Uterus (tissue), 4 donors: ENCODE measurements around the gene DDX25. TPM values are rescaled to one million over a fixed set of nuclear protein-coding genes. Genes with fewer than 3 reads are reported as not detected.

Experiments
- DNase-seq, 2 donors: peaks; one replicate each; pipeline ENCODE4 v3.0.0-alpha.2; 2019 to 2020
- H3K27ac ChIP-seq, 2 donors: fragments of 200-600 bp; sonication (generic); 1 replicate in 1 of 2; 2 replicates in 1 of 2; pipeline ENCODE4 v1.5.1; 2016 to 2018
- H3K27me3 ChIP-seq, 2 donors: fragments of 200-600 bp; sonication (generic); one replicate each; pipeline ENCODE4 v1.5.1; 2018 to 2019; ENCODE audit warnings: control low read depth in 1 of 2
- H3K36me3 ChIP-seq, 2 donors: fragments of 200-600 bp; sonication (generic); one replicate each; pipeline ENCODE4 v1.5.1; 2019; ENCODE audit warnings: control low read depth in 1 of 2
- H3K4me1 ChIP-seq, 2 donors: fragments of 200-600 bp; sonication (generic); one replicate each; pipeline ENCODE4 v1.5.1; 2018 to 2019; ENCODE audit warnings: control low read depth in 1 of 2
- H3K4me3 ChIP-seq, 2 donors: fragments of 200-600 bp; sonication (generic); 1 replicate in 1 of 2; 2 replicates in 1 of 2; pipeline ENCODE4 v1.5.1; 2018 to 2019; ENCODE audit warnings: mild to moderate bottlenecking in 1 of 2
- H3K9me3 ChIP-seq, 2 donors: fragments of 200-600 bp; sonication (generic); one replicate each; pipeline ENCODE4 v1.5.1; 2019; ENCODE audit warnings: control low read depth in 1 of 2
- CTCF ChIP-seq, 4 experiments: fragments of 200-600 bp in 2 of 4; fragments of 450-650 bp in 2 of 4; sonication (generic) in 2 of 4; IDR thresholded peaks; one replicate each; pipeline ENCODE4 v1.5.1; 2016 to 2019; ENCODE audit warnings: antibody characterized with exemption in 4 of 4, mild to moderate bottlenecking in 2 of 4, moderate library complexity in 1 of 4
- POLR2A ChIP-seq, 2 donors: fragments of 450-650 bp; IDR thresholded peaks; one replicate each; pipeline ENCODE4 v1.6.1; 2016; ENCODE audit warnings: antibody characterized with exemption in 2 of 2, mild to moderate bottlenecking in 1 of 2, moderate library complexity in 1 of 2
- intact Hi-C: fragments of 100-400 bp; cut with DNase I; formaldehyde crosslinking; loops from one replicate; pipeline ENCODE4 v1.15.1; 2023; ENCODE audit warnings: low total_unique reads
- total RNA-seq, 4 donors: library from RNA; depleted of rRNA in 3 of 4; stranded (reverse); fragments of >200 nt in 3 of 4; gene quantifications; one replicate each; pipeline versions ENCODE4 v1.1.0 to v1.2.4, GENCODE V29; 2014 to 2023
- donor health status: DM: yes; HTN: yes; CAD: no.

Gene DDX25
- total RNA-seq, 4 donors from 2014 or later = 0.46 to 1.1 TPM; not detected in 2

DNA sequence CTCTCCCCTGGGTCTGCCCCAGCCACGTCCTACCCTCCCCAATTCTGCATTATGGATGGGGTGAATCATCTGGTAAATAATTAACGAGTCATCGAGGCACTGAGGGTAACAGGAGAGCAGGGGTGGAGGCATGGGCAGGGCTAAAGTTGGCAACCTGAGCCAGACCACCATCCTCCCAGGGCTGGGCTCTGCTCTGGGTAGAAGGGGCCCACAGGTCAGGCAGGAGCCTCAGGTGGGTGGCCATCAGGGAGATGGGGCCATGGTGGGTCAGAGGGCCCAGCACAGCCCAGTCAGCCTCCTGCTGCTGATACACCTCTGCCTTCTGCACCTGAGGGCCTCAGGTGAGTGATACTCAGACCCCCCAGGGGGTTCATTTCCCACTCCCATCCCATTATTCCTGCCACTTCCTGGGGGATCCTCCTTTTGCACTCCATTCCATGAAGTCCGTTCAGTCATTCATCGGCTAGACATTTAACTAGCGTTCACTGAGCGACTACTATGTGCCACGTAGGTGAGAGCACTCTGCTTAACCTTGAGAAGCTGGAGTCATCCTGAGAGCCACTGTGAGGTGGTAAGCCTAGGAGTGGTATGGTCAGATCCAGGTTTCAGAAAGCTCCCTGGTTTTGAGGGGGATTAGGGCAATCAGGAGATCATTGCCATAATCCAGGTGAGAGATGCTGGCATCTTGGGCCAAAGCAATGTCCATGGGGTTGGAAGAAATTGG is 41.7 kb downstream of the DDX25 start, which contains the start of gene VSIG10L2:
VSIG10L2 (plus strand) TSS at position 248 of the 724 bp plus-strand sequence; CDS start at position 260, 12 bp downstream.
- Histone ChIP-seq H3K27me3 (no peaks in the 10 kb centered on the region), H3K4me3 (no peak within 1 kb of the TSS), H3K4me1 (peaks cover 3 to 6% of the 10 kb centered on the region in 2 donors), H3K27ac (no peak within 1 kb of the TSS), H3K9me3 (no peaks in the 10 kb centered on the region), H3K36me3 (no peaks in the 10 kb centered on the region)
- TF ChIP-seq POLR2A (IDR thresholded peaks at IDR 0.05) = no peak
- no peak for TF ChIP-seq CTCF (IDR thresholded peaks at IDR 0.05)
- DNase-seq = peak in 1 of 2 donors; percentile 5
- intact Hi-C loops = loop anchor here (10.0 kb wide), 1 partner anchor 119 kb away; the partner anchor contains the start of gene CDON

DNA sequence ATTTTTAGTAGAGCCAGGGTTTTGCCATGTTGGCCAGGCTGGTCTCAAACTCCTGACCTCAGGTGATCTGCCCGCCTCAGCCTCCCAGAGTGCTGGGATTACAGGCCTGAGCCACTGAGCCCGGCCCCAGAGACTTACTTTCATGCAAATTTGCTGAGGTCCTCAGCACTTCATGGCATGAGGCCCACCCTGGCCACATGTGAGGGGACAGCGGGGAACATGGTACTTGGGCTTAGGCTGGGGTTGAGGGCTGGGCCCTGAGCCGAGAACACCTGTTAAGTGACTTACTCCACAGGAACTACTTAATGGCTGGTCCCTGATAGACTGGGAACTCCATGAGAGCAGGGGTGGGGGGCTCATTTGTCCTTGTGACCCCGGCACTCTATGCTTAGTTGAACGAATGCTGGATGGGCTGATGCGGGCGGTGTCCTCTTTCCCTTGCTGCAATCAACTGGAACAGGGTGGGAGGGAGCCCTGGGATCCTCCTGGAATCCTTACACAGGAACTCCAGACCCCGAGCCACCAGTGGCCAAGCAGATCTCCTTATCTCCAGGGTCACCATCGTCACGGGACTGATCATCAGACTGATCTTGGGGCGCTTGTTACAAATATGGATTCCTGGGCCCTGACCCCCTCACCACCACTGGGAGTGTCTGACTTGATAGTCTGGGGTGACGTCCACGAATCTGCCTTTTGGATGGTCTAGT is 42.6 kb downstream of the DDX25 start:
- Histone ChIP-seq H3K9me3 (no peaks in the 10 kb centered on the region), H3K27me3 (no peaks in the 10 kb centered on the region), H3K4me1 (peaks cover 8 to 15% of the 10 kb centered on the region in 2 donors), H3K36me3 (no peaks in the 10 kb centered on the region), H3K4me3 (no peak overlapping the region), H3K27ac (no peak overlapping the region)
- intact Hi-C loops = loop anchor here (10.0 kb wide), 1 partner anchor 118 kb away; the partner anchor contains the start of gene CDON
- no peak for TF ChIP-seq CTCF (IDR thresholded peaks at IDR 0.05)
- no peak for TF ChIP-seq POLR2A (IDR thresholded peaks at IDR 0.05)
- DNase-seq = peak in 1 of 2 donors; percentile 13

GRCh38 chr11:125947419-125948277 is 43.3 kb downstream of the DDX25 start:
- no peaks in the 10 kb centered on the region for H3K9me3 ChIP-seq
- no peak overlapping the region for H3K27ac ChIP-seq
- H3K4me1 ChIP-seq = peaks cover 16 to 17% of the 10 kb centered on the region in 2 donors
- no peak for TF ChIP-seq CTCF (IDR thresholded peaks at IDR 0.05)
- TF ChIP-seq POLR2A (IDR thresholded peaks at IDR 0.05) = no peak
- no peak overlapping the region for H3K4me3 ChIP-seq
- H3K27me3 ChIP-seq = no peaks in the 10 kb centered on the region
- intact Hi-C loops = loop anchor here (10.0 kb wide), 1 partner anchor 117 kb away; the partner anchor contains the start of gene CDON
- H3K36me3 ChIP-seq = no peaks in the 10 kb centered on the region
- peak in 1 of 2 donors; percentile 12 for DNase-seq

DNA sequence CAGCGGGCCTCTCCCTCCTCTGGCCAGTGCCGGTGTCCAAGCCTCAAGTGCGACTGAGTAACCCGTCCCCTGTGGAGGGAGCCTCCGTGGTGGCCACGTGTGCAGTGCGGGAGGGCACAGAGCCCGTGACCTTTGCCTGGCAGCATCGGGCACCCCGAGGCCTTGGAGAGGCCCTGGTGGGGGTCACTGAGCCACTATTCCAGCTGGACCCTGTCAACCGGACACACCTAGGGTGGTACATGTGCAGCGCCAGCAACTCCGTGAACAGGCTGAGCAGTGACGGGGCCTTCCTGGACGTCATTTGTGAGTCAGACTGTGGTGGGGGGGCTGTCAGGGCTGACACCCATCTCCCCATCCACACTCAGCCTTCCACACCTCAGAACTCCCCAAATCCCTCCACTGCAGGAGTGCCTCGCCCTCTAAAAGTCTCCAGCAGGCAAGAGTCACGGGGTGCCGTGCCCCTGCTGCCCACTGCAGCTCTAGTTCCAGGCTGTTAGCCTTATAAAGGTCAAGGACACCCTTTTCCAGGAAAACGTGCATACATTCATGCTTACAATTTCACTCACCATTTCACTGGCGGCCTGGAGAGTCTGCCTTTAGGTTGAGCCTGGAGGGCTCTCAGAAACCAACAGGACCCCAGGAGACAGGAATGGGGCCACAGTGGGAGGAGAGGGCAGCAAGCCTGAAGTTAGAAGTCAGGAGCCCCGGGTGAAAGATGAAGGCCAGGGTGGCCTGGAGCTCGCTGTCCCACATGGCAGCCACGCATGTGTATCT is 44.2 kb downstream of the DDX25 start:
- intact Hi-C loops = loop anchor here (10.0 kb wide), 1 partner anchor 116 kb away; the partner anchor contains the start of gene CDON
- DNase-seq = peak in 1 of 2 donors; percentile 14
- TF ChIP-seq CTCF (IDR thresholded peaks at IDR 0.05) (no peak), POLR2A (IDR thresholded peaks at IDR 0.05) (no peak)

More for the DNA sequence above, 44.2 kb downstream of the DDX25 start:
- Histone ChIP-seq H3K27ac (no peak overlapping the region), H3K9me3 (no peaks in the 10 kb centered on the region), H3K27me3 (no peaks in the 10 kb centered on the region), H3K36me3 (no peaks in the 10 kb centered on the region), H3K4me3 (no peak overlapping the region), H3K4me1 (peaks cover 17 to 18% of the 10 kb centered on the region in 2 donors)
